ENCODE data around the gene FOLR1. TPM values are rescaled to one million over a fixed set of nuclear protein-coding genes. Genes with fewer than 3 reads are reported as not detected.

The FOLR1 gene
- total and polyA plus RNA-seq, 10 of the 15 experiments (the other 5 are each of a cell fraction or from before 2014, with no cell fraction given) = not detected

- no TSS peak for BruUV-seq (replicated peaks)
- ChIA-PET SMC1A (ENCODE audit: uncharacterized antibody, unreplicated experiment) (interaction anchor here (0.6 to 5.1 kb wide), 17 partner anchors 8 to 286 kb away, joined by 3 to 44 read pairs (median 4); partner anchors contain the start of genes ANAPC15 and FOLR3), POLR2A (interaction anchor here (0.6 to 1.4 kb wide), 7 partner anchors 54 to 1470 kb away, joined by 3 to 11 read pairs (median 4); no protein-coding TSS in a partner anchor), RAD21 (ENCODE audit: unreplicated experiment) (interaction anchor here (0.6 to 3.2 kb wide), 10 partner anchors 8 to 345 kb away, joined by 3 to 48 read pairs (median 4); no protein-coding TSS in a partner anchor), CTCF (interaction anchor here (0.6 to 3.8 kb wide), 34 partner anchors 10 to 345 kb away, joined by 3 to 101 read pairs (median 7); partner anchors contain the start of genes CLPB and FOLR3)
- Histone ChIP-seq H3K36me3 (ENCODE audit: control insufficient read depth in 2 of 2, insufficient read depth in 2 of 2, low read length in 1 of 2) (no peaks in the 10 kb centered on the region), H3K4me2 (ENCODE audit: control insufficient read depth, insufficient read depth) (no peak overlapping the region), H3K27ac (ENCODE audit: control insufficient read depth, insufficient read depth) (no peak overlapping the region), H3K9ac (ENCODE audit: control insufficient read depth, insufficient read depth, low read length) (no peak overlapping the region), H3K4me3 (no peak overlapping the region), H3K4me1 (ENCODE audit: control insufficient read depth, insufficient read depth, low read length) (no peaks in the 10 kb centered on the region), H3K79me2 (ENCODE audit: control insufficient read depth, insufficient read depth, low read length) (no peaks in the 10 kb centered on the region), H3K27me3 (replicated peaks in 1 of 2; ENCODE audit: control insufficient read depth in 2 of 2, insufficient read depth in 2 of 2, low read length in 1 of 2) (no peaks in the 10 kb centered on the region; a peak in 1 of 4 replicates), H3K9me3 (replicated peaks; ENCODE audit: control insufficient read depth, insufficient read depth, low read length) (no peaks in the 10 kb centered on the region), H4K20me1 (ENCODE audit: control insufficient read depth, insufficient read depth) (no peaks in the 10 kb centered on the region), H2AFZ (ENCODE audit: control insufficient read depth, low read depth, low read length) (no peak overlapping the region)
- 38% methylated on average over 4 of the region's 4 CpGs for WGBS (ENCODE audit: insufficient coverage, insufficient replicate concordance, low lambda C conversion rate, missing lambda C conversion rate)
- ATAC-seq (no peak), FAIRE-seq (no peak), DNase-seq (ENCODE audit: low read depth, low spot score) (no peak)
- in situ Hi-C loops (cut with MboI) (loop anchor here (5.0 kb wide), 1 partner anchor 123 kb away; no protein-coding TSS in a partner anchor), intact Hi-C loops (cut with micrococcal nuclease; ENCODE audit: unreplicated experiment) (loop anchor here (1.0 to 5.0 kb wide), 3 partner anchors 120 to 287 kb away; partner anchors contain the start of gene CLPB)
- TF ChIP-seq E2F4 (IDR thresholded peaks at IDR 0.05; ENCODE audit: low read depth, low read length) (no peak), EED (IDR thresholded peaks at IDR 0.05; ENCODE audit: low read depth) (no peak), NKRF (conservative IDR thresholded peaks at IDR 0.05) (no peak), GATAD2B (conservative IDR thresholded peaks at IDR 0.05; ENCODE audit: low read depth) (no peak), MEF2A (IDR thresholded peaks at IDR 0.05; ENCODE audit: insufficient read depth, low read depth, low read length) (no peak), NR2C1 (IDR thresholded peaks at IDR 0.05) (no peak), MLLT1 (IDR thresholded peaks at IDR 0.05) (no peak), PAX8 (IDR thresholded peaks at IDR 0.05) (no peak), ASH2L (IDR thresholded peaks at IDR 0.05; ENCODE audit: borderline replicate concordance, low read depth) (no peak), BRCA1 (IDR thresholded peaks at IDR 0.05; ENCODE audit: low read depth, low read length) (no peak), STAT3 (IDR thresholded peaks at IDR 0.05; ENCODE audit: low read depth, low read length) (no peak), PAX5 (IDR thresholded peaks at IDR 0.05; ENCODE audit: borderline replicate concordance, low read depth, low read length) (no peak), SMC3 (IDR thresholded peaks at IDR 0.05; ENCODE audit: borderline replicate concordance, low read length) (no peak), EP300 (IDR thresholded peaks at IDR 0.05; ENCODE audit: borderline replicate concordance in 1 of 2, control insufficient read depth in 1 of 2, low read depth in 2 of 2, low read length in 2 of 2) (no peak)
Observed at GRCh38 chr11:72144807-72145565, 47.0 kb upstream of the FOLR1 start.
